EH (cell line): Measurements from ENCODE around the gene PLEKHG3.

Experiments
- DNase-seq: peaks from one replicate; pipeline ENCODE4 v3.0.0-alpha.2; 2015; ENCODE audit warnings: low read depth

PLEKHG3 gene

DNA sequence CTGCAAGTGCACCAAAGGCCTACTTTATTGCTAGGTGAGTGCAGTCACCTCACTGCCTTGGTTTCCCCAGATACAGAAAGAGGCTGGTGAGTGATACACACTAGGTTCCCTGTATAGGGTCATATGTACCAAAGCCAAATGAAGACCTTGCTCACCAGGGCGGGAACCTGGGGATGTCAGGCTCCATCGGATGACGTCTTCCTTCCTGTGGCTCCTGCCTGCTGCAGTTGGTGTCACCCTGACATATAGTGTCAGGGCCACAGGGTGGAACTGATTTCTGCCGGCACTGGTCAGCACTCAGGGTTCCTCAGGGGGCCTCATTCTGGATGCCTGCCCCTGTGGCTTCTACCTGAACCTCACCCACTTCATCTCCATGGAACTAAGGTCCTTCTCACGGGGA is 43.1 kb downstream of the PLEKHG3 start:
- DNase-seq, result no peak

DNA sequence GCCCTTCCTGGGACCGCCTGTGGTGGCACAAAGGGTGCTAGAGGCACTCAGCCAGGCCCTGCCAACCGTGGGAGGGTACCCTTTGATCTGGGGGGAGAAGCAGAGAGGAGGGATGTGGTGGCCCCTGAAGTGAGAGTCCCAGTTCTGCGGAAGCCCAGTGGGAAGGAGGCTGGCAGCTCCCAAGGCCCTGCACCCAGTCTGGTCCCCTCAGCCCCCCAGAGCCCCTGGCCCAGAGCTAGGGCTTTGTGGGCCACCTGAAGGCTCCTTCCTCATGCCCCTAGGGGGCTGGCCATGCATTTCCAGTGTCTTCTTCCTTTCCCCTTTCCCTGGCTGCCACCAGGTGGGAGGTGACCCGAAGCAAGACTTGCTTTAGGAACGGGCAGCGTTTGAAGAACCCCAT is 44.3 kb downstream of the PLEKHG3 start:
- DNase-seq, result no peak

- no peak for DNase-seq
Measured at GRCh38 chr14:64748995-64749714, 44.9 kb downstream of the PLEKHG3 start.

DNA sequence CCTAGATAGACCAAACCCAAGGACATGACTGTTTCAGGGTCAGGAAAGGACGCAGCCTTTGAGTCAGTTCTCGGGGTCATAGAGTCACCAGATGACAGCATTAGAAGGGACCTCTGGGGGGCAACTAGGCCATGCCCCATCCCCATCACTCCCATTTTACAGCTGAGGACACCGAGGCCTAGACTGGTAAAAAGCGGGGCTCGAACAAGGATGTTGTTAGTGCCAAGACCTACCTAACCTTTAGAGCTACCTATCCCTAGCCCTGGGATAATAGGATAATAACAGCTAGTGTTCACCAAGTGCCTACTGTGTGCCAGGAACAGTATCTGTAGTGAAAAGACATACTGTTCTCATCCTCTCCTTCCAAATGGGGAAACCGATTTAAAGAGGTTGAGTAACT is 48.7 kb downstream of the PLEKHG3 start:
- no peak for DNase-seq

DNA sequence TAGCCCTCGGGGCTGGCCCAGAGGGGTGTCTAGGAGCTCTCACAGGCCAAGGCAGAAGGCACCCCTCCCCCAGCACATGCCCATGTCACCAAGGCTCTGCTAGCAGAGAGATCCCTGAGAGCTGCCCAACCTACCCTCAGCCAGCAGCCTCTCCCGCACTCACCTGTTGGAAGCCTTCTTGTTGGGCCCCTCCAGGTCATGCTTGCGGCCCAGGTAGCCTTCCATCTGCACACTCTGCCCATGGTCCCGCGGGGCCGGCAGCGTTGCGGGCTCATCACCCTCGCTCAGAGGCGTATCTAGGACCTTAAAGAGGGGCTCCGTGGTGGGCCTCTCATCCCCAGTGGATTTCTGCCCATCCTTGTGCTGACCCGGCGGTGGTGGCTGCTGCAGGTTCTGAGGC is 49.1 kb downstream of the PLEKHG3 start:
- no peak for DNase-seq

DNA sequence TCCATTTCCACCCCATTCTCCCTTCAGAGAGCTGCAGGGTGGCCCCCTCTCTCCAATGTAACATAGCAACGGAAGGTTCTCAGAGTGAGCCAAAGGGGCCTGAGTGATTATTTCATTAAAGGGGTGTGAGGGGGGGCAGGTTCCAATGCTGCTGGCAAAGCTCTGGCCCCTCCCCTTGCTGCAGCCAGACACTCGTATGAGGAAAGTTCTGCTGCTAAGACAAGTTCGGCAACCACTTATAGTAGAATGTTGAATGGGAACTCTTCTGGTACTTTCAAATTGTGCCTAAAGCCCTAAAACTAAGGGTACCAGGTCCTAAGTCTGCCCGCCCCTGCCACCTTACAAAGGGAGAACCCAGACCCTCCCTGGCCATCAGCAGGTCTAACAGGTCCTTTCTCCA is 49.8 kb downstream of the PLEKHG3 start:
- no peak for DNase-seq

DNA sequence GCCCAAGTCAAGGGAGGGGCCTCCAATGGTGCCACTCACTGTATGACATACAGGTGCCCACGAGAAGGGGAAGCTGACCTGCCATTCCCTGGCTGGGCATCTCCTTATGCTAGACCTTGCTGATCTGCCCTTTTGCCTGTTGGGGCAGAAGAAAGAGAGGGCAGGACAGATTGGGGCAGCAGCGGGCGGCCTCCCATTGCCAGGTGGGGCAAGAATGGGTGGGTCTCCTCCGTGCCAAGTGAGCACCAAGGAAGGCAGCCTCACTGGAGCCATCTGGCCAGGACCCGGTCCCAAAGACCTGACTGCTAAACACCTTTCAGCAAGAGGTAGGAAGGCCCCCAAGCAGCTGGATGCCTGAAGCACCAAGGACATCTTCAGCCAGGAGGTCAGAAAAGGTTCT is 50.5 kb downstream of the PLEKHG3 start:
- DNase-seq, result no peak

DNA sequence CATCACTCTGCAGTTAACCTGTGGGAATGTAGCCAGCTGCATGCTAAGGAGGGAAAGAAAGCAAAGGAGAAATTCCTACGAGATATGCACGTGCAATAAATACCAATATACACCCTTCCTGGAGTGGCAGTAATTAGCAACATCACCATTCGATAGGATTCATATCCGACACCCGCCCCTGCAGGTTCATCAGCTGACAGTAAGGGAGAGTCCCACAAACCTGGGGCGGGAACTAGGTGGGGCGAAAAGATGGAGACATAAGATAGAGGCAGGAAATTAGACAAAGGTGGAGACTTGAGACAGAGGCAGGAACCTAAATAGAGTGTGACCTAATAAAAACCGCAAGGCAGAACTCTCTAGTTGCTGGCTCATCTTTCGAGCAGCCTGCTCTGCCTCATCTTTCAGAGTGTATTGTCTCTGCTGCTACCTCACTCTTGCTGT is 51.6 kb downstream of the PLEKHG3 start:
- DNase-seq, result peak; percentile 77

- no peak for DNase-seq
Measured at GRCh38 chr14:64756712-64757111, 52.5 kb downstream of the PLEKHG3 start.

GRCh38 chr14:64757601-64758000 is 53.4 kb downstream of the PLEKHG3 start:
- no peak for DNase-seq

DNA sequence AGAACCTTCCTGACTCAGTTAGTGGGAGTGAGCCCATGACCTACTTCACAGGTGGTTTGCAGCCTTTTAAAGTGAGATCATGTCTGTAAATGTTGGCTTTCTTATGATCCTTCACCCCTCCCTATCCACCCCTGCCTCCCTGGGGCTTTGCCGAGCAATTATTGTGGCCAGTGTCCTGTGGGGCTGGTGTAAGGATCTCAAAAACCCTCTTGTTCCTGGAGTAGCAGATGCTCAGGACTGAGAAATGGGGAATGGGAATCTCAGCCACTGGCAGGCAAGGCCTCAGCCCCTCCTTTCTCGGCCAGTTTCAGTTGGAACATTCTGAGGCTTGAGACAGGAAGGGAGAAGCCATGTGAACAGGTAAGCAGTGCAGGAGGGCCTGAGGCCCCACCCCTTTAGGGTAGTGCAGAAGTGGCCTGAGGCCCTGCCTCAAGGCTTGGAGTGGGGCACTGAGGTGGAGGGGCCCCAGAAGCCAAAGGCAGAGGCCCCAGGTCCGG is 53.8 kb downstream of the PLEKHG3 start:
- DNase-seq, result peak; percentile 44

- DNase-seq, result peak; percentile 94
Measured at GRCh38 chr14:64758691-64759554, 54.7 kb downstream of the PLEKHG3 start.

DNA sequence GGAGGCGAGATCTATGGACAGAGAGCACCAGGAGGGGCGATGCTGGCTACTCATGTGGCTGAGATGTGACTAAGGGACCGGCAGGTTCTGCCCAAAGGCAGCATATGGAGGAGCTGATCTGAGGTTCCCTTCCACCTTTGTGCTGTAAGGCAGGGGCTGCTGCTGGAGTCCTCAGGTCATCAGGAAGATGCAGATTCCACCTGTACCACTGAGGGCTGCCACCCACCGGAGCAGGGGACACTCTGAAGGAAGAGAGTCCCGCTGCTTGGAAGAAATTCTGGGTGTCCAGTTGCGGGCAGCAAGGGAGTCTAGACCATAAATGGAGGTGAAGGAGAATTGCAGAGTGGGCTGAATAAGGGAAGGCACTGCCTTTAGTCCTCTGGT is 55.3 kb downstream of the PLEKHG3 start:
- DNase-seq, result no peak

- DNase-seq, result peak; percentile 52
Measured at GRCh38 chr14:64760146-64760755, 56.0 kb downstream of the PLEKHG3 start.

GRCh38 chr14:64760916-64761315 is 56.7 kb downstream of the PLEKHG3 start:
- no peak for DNase-seq

DNA sequence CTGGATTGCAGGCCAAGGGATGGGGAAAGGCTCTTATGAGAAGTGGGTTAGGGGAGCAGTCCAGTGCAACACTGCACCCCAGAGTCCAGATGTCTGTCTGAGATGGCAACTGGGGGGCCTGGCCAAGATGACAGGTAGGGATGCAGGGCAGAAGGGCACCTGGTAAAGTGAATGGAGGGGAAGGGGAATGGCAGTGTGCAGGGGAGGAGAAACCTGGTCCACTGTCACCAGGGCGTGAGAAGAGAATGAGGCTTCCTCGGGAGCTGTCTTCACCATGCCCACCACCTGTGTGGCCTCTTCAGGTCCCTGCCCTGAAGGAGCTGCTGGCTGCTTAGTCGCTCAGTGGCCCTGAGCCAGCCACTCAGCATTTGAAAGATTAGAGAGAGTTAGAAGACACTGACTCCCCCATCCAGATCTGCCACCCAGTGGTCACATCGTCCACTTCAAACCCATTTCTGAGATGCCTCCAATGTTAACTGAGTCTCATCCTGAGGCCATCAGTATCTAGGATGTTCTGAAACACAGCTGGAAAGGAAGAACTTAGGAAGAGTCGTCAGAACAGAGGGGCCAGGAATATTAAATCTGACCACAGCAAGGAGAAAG is 57.3 kb downstream of the PLEKHG3 start:
- peak; percentile 48 for DNase-seq

DNA sequence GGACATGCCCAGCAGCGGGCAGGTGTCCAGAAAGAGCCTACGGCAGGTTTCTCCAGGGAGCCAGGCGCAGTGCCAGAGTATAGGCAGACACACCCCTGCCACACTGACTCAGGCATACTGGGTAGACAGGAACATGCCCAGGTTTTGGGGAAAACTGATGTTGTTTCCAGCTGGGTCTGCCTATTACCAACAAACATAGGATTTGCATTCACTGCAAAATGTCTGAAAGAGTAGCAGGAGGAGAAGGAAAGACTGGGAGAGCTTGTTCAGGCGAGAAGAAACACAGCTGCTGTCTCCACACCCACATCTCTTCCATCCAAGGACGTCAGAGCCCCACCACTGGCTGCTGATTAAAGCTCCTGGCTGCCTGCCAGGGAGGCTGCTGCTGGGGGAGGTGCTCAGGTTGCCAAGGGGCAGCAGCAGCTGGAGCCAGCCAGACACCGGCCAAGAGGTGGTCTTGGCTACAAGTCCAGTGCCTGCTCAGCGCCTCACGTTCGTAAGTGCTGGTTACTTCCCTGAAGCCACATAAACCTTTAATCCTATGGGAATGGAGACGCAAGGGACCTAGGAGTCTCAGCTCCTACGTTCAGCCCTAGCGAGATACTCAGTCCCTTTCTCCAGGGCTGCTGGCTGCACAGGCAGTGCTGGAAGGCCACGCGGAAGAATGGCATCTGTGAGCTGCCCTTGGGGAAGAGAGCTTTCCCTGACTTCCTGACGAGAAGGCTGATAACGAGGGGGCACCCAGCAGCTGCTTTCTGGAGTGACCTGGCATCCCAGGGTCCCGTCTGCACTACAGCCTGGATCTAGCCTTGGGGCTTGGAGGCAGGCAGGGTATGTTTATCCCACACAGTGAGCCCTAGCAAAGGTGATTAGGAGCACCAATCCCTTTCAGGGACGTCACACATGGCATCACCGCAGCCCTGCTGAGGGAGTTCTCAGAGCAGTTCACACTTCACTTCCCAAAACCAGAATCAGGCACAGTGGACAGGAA is 58.1 kb downstream of the PLEKHG3 start:
- DNase-seq, result peak; percentile 84

DNA sequence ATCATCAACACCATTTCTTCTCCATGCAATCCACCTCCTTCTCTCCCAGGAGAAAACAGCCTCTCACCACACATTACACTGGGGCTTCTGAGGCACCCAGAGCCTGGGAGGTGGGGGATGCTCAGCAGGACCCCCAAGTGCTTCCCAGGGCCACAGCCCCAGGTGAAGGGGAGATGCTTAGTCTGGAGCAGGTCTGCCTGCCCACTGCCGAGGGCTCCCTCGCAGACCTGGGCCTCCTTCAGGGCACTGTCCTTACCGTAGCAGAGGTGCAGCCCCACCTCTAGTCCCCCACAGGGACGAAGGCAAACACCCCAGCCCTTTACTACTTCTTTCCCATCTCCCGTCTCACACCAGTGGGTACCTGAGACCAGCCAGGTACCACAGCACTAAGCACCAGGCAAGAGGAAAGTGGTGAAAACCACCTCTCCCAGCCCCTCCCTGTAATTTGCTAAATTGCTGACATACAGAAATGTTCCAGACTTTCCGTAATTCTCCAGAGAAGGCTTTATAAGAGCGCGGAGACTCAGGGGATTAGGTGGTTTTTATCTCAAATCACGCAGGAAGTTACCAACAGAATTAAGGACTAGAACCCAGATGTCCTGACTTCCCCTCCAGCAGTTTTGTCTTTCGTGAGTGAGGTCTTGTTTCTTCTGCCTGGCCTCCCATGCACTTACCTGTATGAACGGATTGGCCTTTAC is 59.0 kb downstream of the PLEKHG3 start:
- DNase-seq, result no peak

- DNase-seq, result peak; percentile 73
Measured at GRCh38 chr14:64763801-64764621, 59.8 kb downstream of the PLEKHG3 start.
